K562 (cell line): ENCODE data around the gene FRMD4A. TPM values are rescaled to one million over a fixed set of nuclear protein-coding genes. Genes with fewer than 3 reads are reported as not detected.

Source experiments
- ATAC-seq: fragments of 200-7000 bp; cut with Tn5 transposase; 3 replicates; pipeline ENCODE4 v1.9.1; 2020; ENCODE audit warnings: moderate library complexity
- BruUV-seq: library from RNA; stranded (reverse); fragments of 400-500 nt; replicated peaks from 2 replicates; lab custom pipeline; 2021; lab: Mats Ljungman, UMichigan
- CTCF ChIA-PET: fragments of 300-600 bp; formaldehyde crosslinking; extraction: SDS; loops from one replicate; lab custom pipeline; 2021; ENCODE audit warnings: low intra/inter-chr PET ratio; lab: Yijun Ruan, JAX
- POLR2A ChIA-PET: fragments of 300-600, 350-650 bp; sonication (Branson Sonifier 250); formaldehyde crosslinking; extraction: SDS; loops from one replicate; lab custom pipeline; 2021; ENCODE audit warnings: antibody characterized with exemption, inconsistent platforms; lab: Yijun Ruan, JAX
- DNase-seq, 4 experiments: peaks; one replicate each; pipeline versions ENCODE4 v3.0.0 to v3.0.0-alpha.2; 2011 to 2018; ENCODE audit warnings: low spot score in 3 of 4, mixed read lengths in 3 of 4; ENCODE audit errors: extremely low read depth in 1 of 4
- FAIRE-seq: peaks from 2 replicates; lab custom pipeline; 2011; peaks lifted over from hg19 to GRCh38; lab: Jason Lieb, UNC
- H2AFZ ChIP-seq: 2 replicates; pipeline ENCODE4 v1.6.0; 2011; ENCODE audit warnings: low read depth, low read length, control low read depth, inconsistent platforms
- H3K27ac ChIP-seq: fragments of 200-600 bp; 3 replicates; pipeline ENCODE4 v1.8.0; 2011; ENCODE audit warnings: low read depth, mild to moderate bottlenecking, control low read depth, inconsistent platforms, low read length, moderate library complexity, mixed read lengths; ENCODE audit errors: extremely low read depth
- H3K27me3 ChIP-seq, 2 experiments: fragments of 300-600 bp in 1 of 2; 2 replicates in 1 of 2; 3 replicates in 1 of 2; pipeline versions ENCODE4 v1.6.0 to v1.8.0; 2011; ENCODE audit warnings: inconsistent platforms in 2 of 2, low read length in 2 of 2, mild to moderate bottlenecking in 1 of 2, mixed read lengths in 1 of 2, moderate library complexity in 1 of 2; ENCODE audit not compliant: control insufficient read depth in 2 of 2, insufficient read depth in 2 of 2
- H3K36me3 ChIP-seq: fragments of 300-600 bp; 3 replicates; pipeline ENCODE4 v1.8.0; 2011; ENCODE audit warnings: mild to moderate bottlenecking, low read length, inconsistent platforms; ENCODE audit not compliant: control insufficient read depth, insufficient read depth
- H3K4me1 ChIP-seq, 2 experiments: fragments of 200-600 bp in 1 of 2; replicated peaks in 1 of 2; 2 replicates in 1 of 2; 3 replicates in 1 of 2; pipeline versions ENCODE4 v1.5.1 to v1.8.0; 2011; ENCODE audit warnings: inconsistent platforms in 2 of 2, low read length in 2 of 2, mild to moderate bottlenecking in 1 of 2, mixed read lengths in 1 of 2, moderate library complexity in 1 of 2; ENCODE audit not compliant: control insufficient read depth in 2 of 2, insufficient read depth in 2 of 2
- H3K4me2 ChIP-seq: 2 replicates; pipeline ENCODE4 v1.6.1; 2011; ENCODE audit warnings: low read length, control low read depth, inconsistent platforms, mixed read lengths; ENCODE audit not compliant: insufficient read depth
- H3K4me3 ChIP-seq: fragments of 200-600 bp; sonication (generic), shearing (Covaris generic); 2 replicates; pipeline ENCODE4 v1.5.1; 2016; ENCODE audit warnings: control low read depth, inconsistent platforms
- H3K79me2 ChIP-seq: fragments of 200-600 bp; 3 replicates; pipeline ENCODE4 v1.8.0; 2011; ENCODE audit warnings: low read length, inconsistent platforms; ENCODE audit not compliant: control insufficient read depth, insufficient read depth
- H3K9ac ChIP-seq, 2 experiments: 2 replicates each; pipeline versions ENCODE4 v1.6.0 to v1.6.1; 2011; ENCODE audit warnings: low read depth in 2 of 2, low read length in 2 of 2, control low read depth in 1 of 2, inconsistent platforms in 1 of 2, mild to moderate bottlenecking in 1 of 2, mixed read lengths in 1 of 2; ENCODE audit not compliant: insufficient read depth in 1 of 2
- H3K9me1 ChIP-seq: one replicate; pipeline ENCODE4 v1.6.0; 2011; ENCODE audit warnings: inconsistent platforms, mild to moderate bottlenecking, low read length, moderate library complexity; ENCODE audit not compliant: control insufficient read depth, insufficient read depth
- H3K9me3 ChIP-seq: replicated peaks from 2 replicates; pipeline ENCODE4 v1.5.1; 2011; ENCODE audit warnings: low read depth, low read length, inconsistent platforms; ENCODE audit not compliant: control insufficient read depth, insufficient read depth
- H4K20me1 ChIP-seq: replicated peaks from 2 replicates; pipeline ENCODE4 v1.6.1; 2011; ENCODE audit warnings: low read length, inconsistent platforms, mixed read lengths; ENCODE audit not compliant: control insufficient read depth, insufficient read depth
- BRF2 ChIP-seq: IDR thresholded peaks from 3 replicates; pipeline ENCODE4 v1.6.1; 2011; ENCODE audit warnings: borderline replicate concordance, mild to moderate bottlenecking; ENCODE audit not compliant: insufficient read length, insufficient read depth
- CEBPB ChIP-seq: fragments of 450-650 bp; IDR thresholded peaks from 2 replicates; pipeline ENCODE4 v1.6.1; 2016; ENCODE audit warnings: missing genetic modification characterization, missing compliant biosample characterization
- CLOCK ChIP-seq: fragments of 250-450 bp; sonication (Bioruptor Pico); IDR thresholded peaks from 2 replicates; pipeline ENCODE4 v1.4.0; 2020; ENCODE audit warnings: mild to moderate bottlenecking, moderate library complexity, borderline replicate concordance
- FOXP1 ChIP-seq: sonication (generic); formaldehyde crosslinking; IDR thresholded peaks from 2 replicates; pipeline ENCODE4 v1.8.0; 2022; ENCODE audit warnings: mild to moderate bottlenecking, missing genetic modification reagents
- MIER1 ChIP-seq: fragments of 450-650 bp; IDR thresholded peaks from 2 replicates; pipeline ENCODE4 v1.6.1; 2016; ENCODE audit warnings: antibody characterized with exemption, mild to moderate bottlenecking, low read depth
- PRDM10 ChIP-seq: fragments of 450-650 bp; IDR thresholded peaks from 2 replicates; pipeline ENCODE4 v1.6.1; 2018; ENCODE audit not compliant: partially characterized antibody
- XRCC4 ChIP-seq: IDR thresholded peaks from one replicate; pipeline ENCODE4 v1.6.1; 2011; ENCODE audit not compliant: insufficient read depth, insufficient read length; ENCODE audit errors: extremely low read depth
- ZNF121 ChIP-seq: sonication (generic); formaldehyde crosslinking; conservative IDR thresholded peaks from 2 replicates; pipeline ENCODE4 v1.8.0; 2022; ENCODE audit warnings: missing genetic modification reagents
- ZNF445 ChIP-seq: fragments of 250-450 bp; sonication (Bioruptor Pico); IDR thresholded peaks from 2 replicates; pipeline ENCODE4 v1.4.0; 2020; ENCODE audit warnings: low read depth, mild to moderate bottlenecking, moderate library complexity
- ZZZ3 ChIP-seq: fragments of 450-650 bp; IDR thresholded peaks from 2 replicates; pipeline ENCODE4 v1.6.1; 2016; ENCODE audit warnings: antibody characterized with exemption, mild to moderate bottlenecking, moderate library complexity
- WGBS: fragments of 100-300 bp; shearing (Covaris generic); methylation state at CpG from one replicate; pipeline ENCODE4 v1.1.6; 2016; ENCODE audit warnings: low coverage, mixed read lengths; ENCODE audit not compliant: insufficient coverage; ENCODE audit errors: missing lambda C conversion rate; 5-methylcytosine and 5-hydroxymethylcytosine counted together
- in situ Hi-C: fragments of 300-500 bp; cut with MboI; formaldehyde crosslinking; loops from 4 replicates; pipeline ENCODE4 v1.15.0; 2018; ENCODE audit warnings: inconsistent platforms, mixed read lengths
- intact Hi-C: fragments of 100-400 bp; cut with micrococcal nuclease; formaldehyde crosslinking; loops from 2 replicates; pipeline ENCODE4 v1.14.2; 2022
- polyA plus RNA-seq, 8 experiments: library from polyadenylated mRNA; depleted of rRNA in 4 of 8; stranded (reverse) in 5 of 8; unstranded in 3 of 8; fragments of >200 nt; fragmentation: Nextera tagmentation in 2 of 8; fragmentation: Illumina TruSeq in 1 of 8; extraction: Ambion mirVana in 2 of 8; extraction: Trizol in 1 of 8; gene quantifications; 2 replicates each; pipeline versions ENCODE4 v1.2.1 to v1.2.3, GENCODE V29; 2011 to 2014; ENCODE audit warnings: inconsistent platforms in 1 of 8, missing spikeins in 1 of 8
- total RNA-seq, 7 experiments: library from RNA; depleted of rRNA in 6 of 7; stranded (reverse); fragments of >200 nt in 6 of 7; fragmentation: Illumina TruSeq in 2 of 7; extraction: Trizol in 2 of 7; gene quantifications; 2 replicates each; pipeline versions ENCODE4 v1.2.1 to v1.2.3, GENCODE V29; 2011 to 2021; ENCODE audit warnings: low replicate concordance in 1 of 7

The FRMD4A gene
- total and polyA plus RNA-seq, 9 of the 15 experiments (the other 6 are each of a cell fraction or from before 2014, with no cell fraction given) = 0.80 to 5.2 (median 3.0) TPM

DNA sequence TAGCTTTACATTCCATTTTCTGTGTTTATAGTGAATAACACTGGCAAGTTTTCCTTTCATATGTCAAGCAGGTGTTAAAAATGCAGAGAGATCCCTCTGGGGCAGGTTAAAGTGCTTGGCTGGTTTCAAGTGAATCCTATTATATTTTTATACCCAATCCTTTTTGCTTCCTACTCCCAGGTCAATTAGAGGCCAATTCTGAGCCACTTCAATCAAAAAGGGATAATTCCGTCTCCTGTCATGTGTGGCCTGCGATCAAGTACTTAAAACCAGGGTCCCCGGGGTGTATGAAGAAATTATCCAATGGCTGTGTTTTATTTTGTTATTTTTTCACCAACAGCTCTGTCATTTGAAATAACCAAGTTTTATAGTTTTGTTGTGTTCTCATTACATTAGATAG, 430.8 kb downstream of the FRMD4A start:
- Histone ChIP-seq H3K4me1 (no peaks in the 10 kb centered on the region), H3K27me3 (peaks cover 2 to 6% of the 10 kb centered on the region in 2 experiments; a peak in 2 of 5 replicates), H2AFZ (no peak overlapping the region), H3K9ac (no peak overlapping the region), H4K20me1 (no peaks in the 10 kb centered on the region; the same call in 1 of the 2 replicates), H3K27ac (no peak overlapping the region), H3K4me3 (no peak overlapping the region), H3K9me3 (no peaks in the 10 kb centered on the region), H3K4me2 (no peak overlapping the region), H3K79me2 (no peaks in the 10 kb centered on the region), H3K36me3 (no peaks in the 10 kb centered on the region), H3K9me1 (no peaks in the 10 kb centered on the region)
- DNase-seq (no peak), ATAC-seq (no peak), FAIRE-seq (no peak)
- intact Hi-C loops (no loop called here), in situ Hi-C loops (no loop called here)
- ChIA-PET CTCF (no interaction called here), POLR2A (no interaction called here)
- TF ChIP-seq FOXP1 (CRISPR knock-in tag) (no peak), PRDM10 (no peak), ZZZ3 (no peak), ZNF445 (CRISPR knock-in tag) (no peak), CLOCK (CRISPR knock-in tag) (no peak), BRF2 (no peak), XRCC4 (no peak), CEBPB (tag) (no peak), MIER1 (no peak), ZNF121 (CRISPR knock-in tag) (no peak)
- BruUV-seq = no TSS peak
- WGBS = 0% methylated on average over 3 of the region's 3 CpGs
